GM10248 (cell line): Measurements from ENCODE around the gene HIF3A.

Experiments
- CTCF ChIA-PET: fragments of 300-600 bp; sonication (Branson Sonifier 250); formaldehyde crosslinking; extraction: SDS; loops from one replicate; lab custom pipeline; 2021; ENCODE audit warnings: antibody characterized with exemption; lab: Yijun Ruan, JAX
- POLR2A ChIA-PET: fragments of 350-650 bp; sonication (Branson Sonifier 250); formaldehyde crosslinking; extraction: SDS; loops from one replicate; lab custom pipeline; 2020; ENCODE audit warnings: antibody characterized with exemption; lab: Yijun Ruan, JAX
- DNase-seq: peaks from one replicate; pipeline ENCODE4 v3.0.0; 2012; ENCODE audit errors: extremely low spot score
- TF ChIP-seq, protein P1 (sequence below): IDR thresholded peaks from 2 replicates; pipeline ENCODE4 v1.5.1; 2012; ENCODE audit warnings: mild to moderate bottlenecking, low read depth; ENCODE audit errors: extremely low read depth, missing control alignments, control extremely low read depth

Gene HIF3A

GRCh38 chr19:46283771-46284170 is 13.1 kb upstream of the HIF3A start:
- ChIA-PET CTCF (interaction anchor here (1.6 to 1.8 kb wide), 2 partner anchors 19 to 112 kb away, joined by 4 to 5 read pairs; no protein-coding TSS in a partner anchor), POLR2A (no interaction called here)
- TF ChIP-seq, protein P1, sequence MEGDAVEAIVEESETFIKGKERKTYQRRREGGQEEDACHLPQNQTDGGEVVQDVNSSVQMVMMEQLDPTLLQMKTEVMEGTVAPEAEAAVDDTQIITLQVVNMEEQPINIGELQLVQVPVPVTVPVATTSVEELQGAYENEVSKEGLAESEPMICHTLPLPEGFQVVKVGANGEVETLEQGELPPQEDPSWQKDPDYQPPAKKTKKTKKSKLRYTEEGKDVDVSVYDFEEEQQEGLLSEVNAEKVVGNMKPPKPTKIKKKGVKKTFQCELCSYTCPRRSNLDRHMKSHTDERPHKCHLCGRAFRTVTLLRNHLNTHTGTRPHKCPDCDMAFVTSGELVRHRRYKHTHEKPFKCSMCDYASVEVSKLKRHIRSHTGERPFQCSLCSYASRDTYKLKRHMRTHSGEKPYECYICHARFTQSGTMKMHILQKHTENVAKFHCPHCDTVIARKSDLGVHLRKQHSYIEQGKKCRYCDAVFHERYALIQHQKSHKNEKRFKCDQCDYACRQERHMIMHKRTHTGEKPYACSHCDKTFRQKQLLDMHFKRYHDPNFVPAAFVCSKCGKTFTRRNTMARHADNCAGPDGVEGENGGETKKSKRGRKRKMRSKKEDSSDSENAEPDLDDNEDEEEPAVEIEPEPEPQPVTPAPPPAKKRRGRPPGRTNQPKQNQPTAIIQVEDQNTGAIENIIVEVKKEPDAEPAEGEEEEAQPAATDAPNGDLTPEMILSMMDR, result no peak
- no peak for DNase-seq

DNA sequence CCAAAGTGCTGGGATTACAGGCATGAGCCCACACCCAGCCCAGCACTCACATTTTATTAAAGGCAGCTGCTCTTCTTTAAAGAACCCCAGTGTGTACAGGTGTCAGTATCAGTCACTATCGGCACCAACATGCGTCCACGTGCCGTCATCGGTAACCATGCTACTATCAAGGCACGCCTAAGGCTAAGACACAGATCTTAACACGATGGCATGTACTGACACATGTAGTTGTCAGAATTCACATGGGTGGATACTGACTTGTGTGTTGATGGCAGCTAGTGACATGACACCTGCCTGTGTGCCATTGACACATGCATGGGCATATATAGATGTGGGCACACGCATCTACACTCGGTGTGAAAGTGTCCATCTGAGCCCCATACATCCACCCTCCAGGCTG is 12.2 kb upstream of the HIF3A start:
- ChIA-PET CTCF (interaction anchor here (1.6 kb wide), 1 partner anchor 20 kb away, joined by 4 read pairs; no protein-coding TSS in a partner anchor), POLR2A (no interaction called here)
- DNase-seq, result no peak
- TF ChIP-seq, protein P1, result no peak

GRCh38 chr19:46287585-46287984 is 9.3 kb upstream of the HIF3A start:
- TF ChIP-seq, protein P1, result no peak
- no peak for DNase-seq
- ChIA-PET CTCF (no interaction called here), POLR2A (no interaction called here)

DNA sequence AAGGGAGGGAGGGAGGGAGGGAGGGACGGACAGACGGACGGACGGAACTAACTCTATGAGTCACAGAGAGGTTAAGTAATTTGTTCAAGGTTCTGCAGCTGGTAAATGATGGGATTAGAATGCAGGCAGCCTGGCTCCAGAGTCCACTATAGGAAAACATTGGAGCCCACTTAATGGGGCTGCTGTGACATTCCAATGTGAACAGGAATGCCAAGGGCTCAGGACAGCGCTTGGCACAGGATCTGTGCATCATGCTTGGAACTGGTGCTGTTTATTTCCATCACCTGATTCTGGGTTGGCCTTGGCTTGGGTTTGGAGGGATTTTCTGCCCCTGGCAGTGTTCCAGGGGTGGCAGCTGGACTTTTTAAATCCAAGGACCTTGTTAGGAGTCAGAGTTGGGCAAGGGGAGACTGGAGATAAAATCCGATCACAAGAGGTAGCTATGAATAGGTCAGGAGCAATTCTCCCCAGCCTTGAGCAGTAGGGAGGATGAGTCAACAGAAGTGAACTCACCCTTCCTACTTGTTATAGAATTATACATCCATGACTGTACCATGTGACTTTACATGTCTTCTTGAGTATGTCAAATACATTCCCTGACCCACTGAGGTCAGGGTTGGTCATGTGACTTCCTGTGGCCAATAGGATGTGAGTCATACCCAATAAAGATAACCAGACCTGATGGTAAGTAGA is 7.8 kb upstream of the HIF3A start:
- no peak for DNase-seq
- TF ChIP-seq, protein P1, result no peak
- CTCF ChIA-PET, result interaction anchor here (2.5 kb wide), 1 partner anchor 9 kb away, joined by 14 read pairs; no protein-coding TSS in a partner anchor
- POLR2A ChIA-PET, result no interaction called here

GRCh38 chr19:46289724-46290619 is 6.9 kb upstream of the HIF3A start:
- ChIA-PET POLR2A (no interaction called here), CTCF (interaction anchor here (2.5 kb wide), 1 partner anchor 10 kb away, joined by 14 read pairs; no protein-coding TSS in a partner anchor)
- no peak for DNase-seq
- TF ChIP-seq, protein P1, result no peak

DNA sequence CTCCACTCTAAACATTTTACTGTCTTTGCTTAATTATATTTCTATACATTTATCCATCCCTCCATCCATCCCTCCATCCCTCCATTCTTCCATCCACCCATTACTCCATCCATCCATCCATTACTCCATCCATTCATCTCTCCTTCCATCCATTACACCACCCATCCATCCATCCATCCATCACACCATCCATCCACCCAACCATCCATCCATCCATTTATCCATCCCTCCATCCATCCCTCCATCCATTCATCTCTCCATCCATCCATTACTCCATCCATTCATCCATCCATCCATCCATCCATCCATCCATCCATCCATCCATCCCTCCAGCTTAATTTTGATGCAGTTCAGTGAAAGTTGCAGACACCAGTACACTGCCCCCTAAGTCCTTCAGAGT is 5.0 kb upstream of the HIF3A start:
- DNase-seq, result no peak
- TF ChIP-seq, protein P1, result no peak
- ChIA-PET POLR2A (no interaction called here), CTCF (interaction anchor here (1.9 kb wide), 1 partner anchor 12 kb away, joined by 9 read pairs; no protein-coding TSS in a partner anchor)
